Measurements from ENCODE around the gene IWS1.
"Not testable (repeated sequence)": the region's sequence is repeated elsewhere in the genome, so short reads cannot be mapped to it uniquely, and the experiment has no call there.

The IWS1 gene

DNA sequence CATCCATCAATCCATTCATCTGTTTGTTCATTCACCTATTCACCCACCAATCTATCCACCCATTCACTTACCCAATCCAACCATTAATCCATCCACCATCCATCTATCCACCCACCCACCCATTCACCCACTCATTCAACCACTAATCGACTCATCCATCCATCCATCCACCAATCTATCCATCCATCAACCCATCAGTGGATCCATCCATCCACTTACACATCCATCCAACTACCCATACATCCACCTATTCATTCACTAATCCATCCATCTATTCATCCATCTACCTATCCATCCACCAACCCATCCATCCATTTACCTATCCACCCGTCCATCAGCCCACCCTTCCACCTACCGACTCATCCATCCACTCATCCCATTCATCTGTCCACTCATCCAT lies 20.5 kb upstream of the IWS1 start:
- POLR2A ChIA-PET = no interaction called here
- CTCF ChIA-PET = interaction anchor here (1.3 kb wide), 1 partner anchor 10 kb away, joined by 3 read pairs; no protein-coding TSS in a partner anchor
- Histone ChIP-seq H3K27me3 (replicated peaks in 2 of 5; ENCODE audit: control insufficient read depth in 4 of 5, insufficient read depth in 5 of 5, low read length in 4 of 5) (peaks cover 0 to 1% (median 0%) of the 10 kb centered on the region in 5 experiments), H3K36me3 (ENCODE audit: control insufficient read depth in 4 of 4, insufficient read depth in 4 of 4, low read length in 3 of 4) (no peaks in the 10 kb centered on the region), H3K9me3 (ENCODE audit: control extremely low read depth in 1 of 5, control insufficient read depth in 4 of 5, insufficient read depth in 2 of 5, low read depth in 1 of 5, low read length in 4 of 5) (no peaks in the 10 kb centered on the region), H3K4me3 (ENCODE audit: control insufficient read depth in 1 of 7, extremely low read depth in 1 of 7, insufficient read depth in 4 of 7, low read depth in 2 of 7, low read length in 6 of 7) (no peak overlapping the region), H3K27ac (ENCODE audit: insufficient read depth in 1 of 2, low read depth in 1 of 2, low read length in 2 of 2, poor library complexity in 1 of 2, severe bottlenecking in 2 of 2) (no peak overlapping the region), H3K4me1 (ENCODE audit: control extremely low read depth in 1 of 4, control insufficient read depth in 4 of 4, insufficient read depth in 4 of 4, low read length in 3 of 4) (no peaks in the 10 kb centered on the region)
- DNase-seq = no peak
- 91% methylated on average over 3 of the region's 3 CpGs for WGBS (ENCODE audit: insufficient coverage)

GRCh38 chr2:127545796-127546195 lies 19.5 kb upstream of the IWS1 start:
- Histone ChIP-seq H3K27ac (ENCODE audit: insufficient read depth in 1 of 2, low read depth in 1 of 2, low read length in 2 of 2, poor library complexity in 1 of 2, severe bottlenecking in 2 of 2) (no peak overlapping the region), H3K4me1 (ENCODE audit: control extremely low read depth in 1 of 4, control insufficient read depth in 4 of 4, insufficient read depth in 4 of 4, low read length in 3 of 4) (no peaks in the 10 kb centered on the region), H3K27me3 (replicated peaks in 2 of 5; ENCODE audit: control insufficient read depth in 4 of 5, insufficient read depth in 5 of 5, low read length in 4 of 5) (peaks cover 0 to 2% (median 0%) of the 10 kb centered on the region in 5 experiments), H3K4me3 (ENCODE audit: control insufficient read depth in 1 of 7, extremely low read depth in 1 of 7, insufficient read depth in 4 of 7, low read depth in 2 of 7, low read length in 6 of 7) (no peak overlapping the region), H3K36me3 (ENCODE audit: control insufficient read depth in 4 of 4, insufficient read depth in 4 of 4, low read length in 3 of 4) (no peaks in the 10 kb centered on the region), H3K9me3 (ENCODE audit: control extremely low read depth in 1 of 5, control insufficient read depth in 4 of 5, insufficient read depth in 2 of 5, low read depth in 1 of 5, low read length in 4 of 5) (no peaks in the 10 kb centered on the region)
- WGBS (ENCODE audit: insufficient coverage) = 91% methylated on average over 1 of the region's 1 CpG
- CTCF ChIA-PET = interaction anchor here (1.3 kb wide), 1 partner anchor 9 kb away, joined by 3 read pairs; no protein-coding TSS in a partner anchor
- no peak for DNase-seq
- POLR2A ChIA-PET = interaction anchor here (0.6 kb wide), 1 partner anchor 508 kb away, joined by 3 read pairs; no protein-coding TSS in a partner anchor

DNA sequence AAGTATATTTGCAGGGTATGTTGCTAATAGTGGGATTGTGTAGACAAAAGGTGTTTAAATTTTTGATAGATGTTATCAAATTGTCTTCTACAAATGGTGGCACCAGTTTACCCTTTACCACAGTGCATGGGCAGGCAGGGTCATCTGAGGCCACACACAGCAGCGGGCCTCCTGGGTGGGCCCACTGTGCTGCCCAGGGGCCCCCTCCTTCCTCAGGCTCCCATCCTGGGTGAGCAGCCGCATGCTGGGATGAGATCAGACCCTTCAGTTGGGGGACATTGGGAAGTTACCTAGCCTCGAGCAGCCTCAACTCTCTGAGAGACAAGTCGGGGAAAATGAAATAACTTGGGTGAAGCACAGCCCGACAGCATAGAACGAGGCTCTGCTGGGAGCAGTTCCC lies 18.9 kb upstream of the IWS1 start:
- ChIA-PET CTCF (no interaction called here), POLR2A (no interaction called here)
- Histone ChIP-seq H3K4me1 (ENCODE audit: control extremely low read depth in 1 of 4, control insufficient read depth in 4 of 4, insufficient read depth in 4 of 4, low read length in 3 of 4) (no peaks in the 10 kb centered on the region), H3K36me3 (ENCODE audit: control insufficient read depth in 4 of 4, insufficient read depth in 4 of 4, low read length in 3 of 4) (no peaks in the 10 kb centered on the region), H3K27me3 (replicated peaks in 2 of 5; ENCODE audit: control insufficient read depth in 4 of 5, insufficient read depth in 5 of 5, low read length in 4 of 5) (peaks cover 0 to 2% (median 0%) of the 10 kb centered on the region in 5 experiments), H3K27ac (ENCODE audit: insufficient read depth in 1 of 2, low read depth in 1 of 2, low read length in 2 of 2, poor library complexity in 1 of 2, severe bottlenecking in 2 of 2) (no peak overlapping the region), H3K9me3 (ENCODE audit: control extremely low read depth in 1 of 5, control insufficient read depth in 4 of 5, insufficient read depth in 2 of 5, low read depth in 1 of 5, low read length in 4 of 5) (no peaks in the 10 kb centered on the region), H3K4me3 (ENCODE audit: control insufficient read depth in 1 of 7, extremely low read depth in 1 of 7, insufficient read depth in 4 of 7, low read depth in 2 of 7, low read length in 6 of 7) (no peak overlapping the region)
- no peak for DNase-seq
- WGBS (ENCODE audit: insufficient coverage) = 40% methylated on average over 4 of the region's 6 CpGs

GRCh38 chr2:127543013-127543501 lies 16.8 kb upstream of the IWS1 start:
- H3K27ac ChIP-seq (ENCODE audit: insufficient read depth in 1 of 2, low read depth in 1 of 2, low read length in 2 of 2, poor library complexity in 1 of 2, severe bottlenecking in 2 of 2); POLR2A ChIA-PET; H3K36me3 ChIP-seq (ENCODE audit: control insufficient read depth in 4 of 4, insufficient read depth in 4 of 4, low read length in 3 of 4); H3K4me1 ChIP-seq (ENCODE audit: control extremely low read depth in 1 of 4, control insufficient read depth in 4 of 4, insufficient read depth in 4 of 4, low read length in 3 of 4); H3K9me3 ChIP-seq (ENCODE audit: control extremely low read depth in 1 of 5, control insufficient read depth in 4 of 5, insufficient read depth in 2 of 5, low read depth in 1 of 5, low read length in 4 of 5); CTCF ChIA-PET; H3K27me3 ChIP-seq (replicated peaks in 2 of 5; ENCODE audit: control insufficient read depth in 4 of 5, insufficient read depth in 5 of 5, low read length in 4 of 5); H3K4me3 ChIP-seq (ENCODE audit: control insufficient read depth in 1 of 7, extremely low read depth in 1 of 7, insufficient read depth in 4 of 7, low read depth in 2 of 7, low read length in 6 of 7): not testable (repeated sequence)
- WGBS (ENCODE audit: insufficient coverage) = 43% methylated on average over 4 of the region's 8 CpGs
- DNase-seq = peak in 2 of 3 donors; percentile 11 to 36

- no peaks in the 10 kb centered on the region for H3K9me3 ChIP-seq (ENCODE audit: control extremely low read depth in 1 of 5, control insufficient read depth in 4 of 5, insufficient read depth in 2 of 5, low read depth in 1 of 5, low read length in 4 of 5)
- CTCF ChIA-PET = no interaction called here
- no peaks in the 10 kb centered on the region for H3K4me1 ChIP-seq (ENCODE audit: control extremely low read depth in 1 of 4, control insufficient read depth in 4 of 4, insufficient read depth in 4 of 4, low read length in 3 of 4)
- no peak overlapping the region for H3K4me3 ChIP-seq (ENCODE audit: control insufficient read depth in 1 of 7, extremely low read depth in 1 of 7, insufficient read depth in 4 of 7, low read depth in 2 of 7, low read length in 6 of 7)
- H3K27ac ChIP-seq (ENCODE audit: insufficient read depth in 1 of 2, low read depth in 1 of 2, low read length in 2 of 2, poor library complexity in 1 of 2, severe bottlenecking in 2 of 2) = no peak overlapping the region
- no peak for DNase-seq
- 100% methylated on average over 1 of the region's 3 CpGs for WGBS (ENCODE audit: insufficient coverage)
- H3K27me3 ChIP-seq (replicated peaks in 2 of 5; ENCODE audit: control insufficient read depth in 4 of 5, insufficient read depth in 5 of 5, low read length in 4 of 5) = peaks cover 0 to 2% (median 0%) of the 10 kb centered on the region in 5 experiments
- POLR2A ChIA-PET = no interaction called here
- H3K36me3 ChIP-seq (ENCODE audit: control insufficient read depth in 4 of 4, insufficient read depth in 4 of 4, low read length in 3 of 4) = no peaks in the 10 kb centered on the region
Observed at GRCh38 chr2:127542231-127542630, 15.9 kb upstream of the IWS1 start.

GRCh38 chr2:127541809-127542208 lies 15.5 kb upstream of the IWS1 start:
- Histone ChIP-seq H3K36me3 (ENCODE audit: control insufficient read depth in 4 of 4, insufficient read depth in 4 of 4, low read length in 3 of 4) (no peaks in the 10 kb centered on the region), H3K27me3 (replicated peaks in 2 of 5; ENCODE audit: control insufficient read depth in 4 of 5, insufficient read depth in 5 of 5, low read length in 4 of 5) (peaks cover 0 to 2% (median 0%) of the 10 kb centered on the region in 5 experiments), H3K4me1 (ENCODE audit: control extremely low read depth in 1 of 4, control insufficient read depth in 4 of 4, insufficient read depth in 4 of 4, low read length in 3 of 4) (no peaks in the 10 kb centered on the region), H3K27ac (ENCODE audit: insufficient read depth in 1 of 2, low read depth in 1 of 2, low read length in 2 of 2, poor library complexity in 1 of 2, severe bottlenecking in 2 of 2) (no peak overlapping the region), H3K9me3 (ENCODE audit: control extremely low read depth in 1 of 5, control insufficient read depth in 4 of 5, insufficient read depth in 2 of 5, low read depth in 1 of 5, low read length in 4 of 5) (no peaks in the 10 kb centered on the region), H3K4me3 (ENCODE audit: control insufficient read depth in 1 of 7, extremely low read depth in 1 of 7, insufficient read depth in 4 of 7, low read depth in 2 of 7, low read length in 6 of 7) (no peak overlapping the region)
- CTCF ChIA-PET = interaction anchor here (1.5 kb wide), 1 partner anchor 50 kb away, joined by 3 read pairs; no protein-coding TSS in a partner anchor
- 93% methylated on average over 2 of the region's 7 CpGs for WGBS (ENCODE audit: insufficient coverage)
- POLR2A ChIA-PET = no interaction called here
- no peak for DNase-seq

GRCh38 chr2:127537644-127538043 lies 11.4 kb upstream of the IWS1 start:
- H3K4me1 ChIP-seq (ENCODE audit: control extremely low read depth in 1 of 4, control insufficient read depth in 4 of 4, insufficient read depth in 4 of 4, low read length in 3 of 4) = no peaks in the 10 kb centered on the region
- H3K4me3 ChIP-seq (ENCODE audit: control insufficient read depth in 1 of 7, extremely low read depth in 1 of 7, insufficient read depth in 4 of 7, low read depth in 2 of 7, low read length in 6 of 7) = no peak overlapping the region
- ChIA-PET POLR2A (interaction anchor here (0.7 kb wide), 1 partner anchor 361 kb away, joined by 3 read pairs; no protein-coding TSS in a partner anchor), CTCF (interaction anchor here (1.4 kb wide), 1 partner anchor 78 kb away, joined by 3 read pairs; no protein-coding TSS in a partner anchor)
- H3K27ac ChIP-seq (ENCODE audit: insufficient read depth in 1 of 2, low read depth in 1 of 2, low read length in 2 of 2, poor library complexity in 1 of 2, severe bottlenecking in 2 of 2) = no peak overlapping the region
- DNase-seq = no peak
- H3K36me3 ChIP-seq (ENCODE audit: control insufficient read depth in 4 of 4, insufficient read depth in 4 of 4, low read length in 3 of 4) = no peaks in the 10 kb centered on the region
- no peaks in the 10 kb centered on the region for H3K9me3 ChIP-seq (ENCODE audit: control extremely low read depth in 1 of 5, control insufficient read depth in 4 of 5, insufficient read depth in 2 of 5, low read depth in 1 of 5, low read length in 4 of 5)
- peaks cover 0 to 2% (median 0%) of the 10 kb centered on the region in 5 experiments for H3K27me3 ChIP-seq (replicated peaks in 2 of 5; ENCODE audit: control insufficient read depth in 4 of 5, insufficient read depth in 5 of 5, low read length in 4 of 5)
- WGBS (ENCODE audit: insufficient coverage) = 100% methylated on average over 5 of the region's 5 CpGs

Data from common myeloid progenitor, CD34-positive (primary cell).